MG63 (cell line): ENCODE data around the gene RAB37. TPM values are rescaled to one million over a fixed set of nuclear protein-coding genes. Genes with fewer than 3 reads are reported as not detected.

ENCODE experiments used
- DNase-seq: peaks from one replicate; pipeline ENCODE4 v3.0.0-alpha.2; 2020
- H3K27me3 ChIP-seq: fragments of 250-450 bp; sonication (Bioruptor Pico); 2 replicates; pipeline ENCODE4 v1.5.1; 2020; ENCODE audit warnings: mild to moderate bottlenecking, moderate library complexity
- H3K36me3 ChIP-seq: fragments of 250-450 bp; sonication (Bioruptor Pico); 2 replicates; pipeline ENCODE4 v1.5.1; 2020; ENCODE audit warnings: mild to moderate bottlenecking, moderate library complexity
- H3K4me3 ChIP-seq: fragments of 250-450 bp; sonication (Bioruptor Pico); 2 replicates; pipeline ENCODE4 v1.5.1; 2020; ENCODE audit warnings: mild to moderate bottlenecking, moderate library complexity
- H3K9me3 ChIP-seq: fragments of 250-450 bp; sonication (Bioruptor Pico); 2 replicates; pipeline ENCODE4 v1.5.1; 2020; ENCODE audit warnings: mild to moderate bottlenecking, moderate library complexity
- total RNA-seq: library from RNA; depleted of rRNA; stranded (reverse); fragments of >200 nt; shearing (Covaris generic); gene quantifications from 2 replicates; pipeline ENCODE4 v1.2.3, GENCODE V29; 2014; ENCODE audit warnings: low replicate concordance

The RAB37 gene
- total RNA-seq, 1 experiment from 2014 or later = not detected

- Histone ChIP-seq H3K9me3 (no peaks in the 10 kb centered on the region), H3K36me3 (no peaks in the 10 kb centered on the region), H3K27me3 (peaks cover 28% of the 10 kb centered on the region), H3K4me3 (no peak overlapping the region)
- no peak for DNase-seq
Measured at GRCh38 chr17:74715144-74715543, 21.9 kb upstream of the RAB37 start.

- H3K9me3 ChIP-seq = no peaks in the 10 kb centered on the region
- H3K4me3 ChIP-seq = no peak overlapping the region
- H3K27me3 ChIP-seq = peaks cover 26% of the 10 kb centered on the region
- no peak for DNase-seq
- H3K36me3 ChIP-seq = no peaks in the 10 kb centered on the region
Measured at GRCh38 chr17:74720506-74720905, 16.6 kb upstream of the RAB37 start.

- Histone ChIP-seq H3K27me3 (peaks cover 26% of the 10 kb centered on the region), H3K4me3 (no peak overlapping the region), H3K36me3 (no peaks in the 10 kb centered on the region), H3K9me3 (no peaks in the 10 kb centered on the region)
- no peak for DNase-seq
Measured at GRCh38 chr17:74722782-74723181, 14.3 kb upstream of the RAB37 start.

- no peak for DNase-seq
- Histone ChIP-seq H3K36me3 (no peaks in the 10 kb centered on the region), H3K27me3 (peaks cover 19% of the 10 kb centered on the region), H3K9me3 (0 out of 2 replicates have a peak, but pooled peaks cover 1% of the 10 kb centered on the region), H3K4me3 (no peak overlapping the region)
Measured at GRCh38 chr17:74723891-74724290, 13.2 kb upstream of the RAB37 start.

GRCh38 chr17:74725111-74725510 lies 11.9 kb upstream of the RAB37 start:
- H3K4me3 ChIP-seq = no peak overlapping the region
- 0 out of 2 replicates have a peak, but pooled peaks cover 2% of the 10 kb centered on the region for H3K9me3 ChIP-seq
- H3K36me3 ChIP-seq = no peaks in the 10 kb centered on the region
- DNase-seq = no peak
- H3K27me3 ChIP-seq = peaks cover 11% of the 10 kb centered on the region

- Histone ChIP-seq H3K27me3 (peaks cover 5% of the 10 kb centered on the region; the same call in 1 of the 2 replicates), H3K36me3 (no peaks in the 10 kb centered on the region), H3K9me3 (0 out of 2 replicates have a peak, but pooled peaks cover 2% of the 10 kb centered on the region), H3K4me3 (no peak overlapping the region)
- DNase-seq = no peak
Measured at GRCh38 chr17:74728033-74728701, 8.9 kb upstream of the RAB37 start.

DNA sequence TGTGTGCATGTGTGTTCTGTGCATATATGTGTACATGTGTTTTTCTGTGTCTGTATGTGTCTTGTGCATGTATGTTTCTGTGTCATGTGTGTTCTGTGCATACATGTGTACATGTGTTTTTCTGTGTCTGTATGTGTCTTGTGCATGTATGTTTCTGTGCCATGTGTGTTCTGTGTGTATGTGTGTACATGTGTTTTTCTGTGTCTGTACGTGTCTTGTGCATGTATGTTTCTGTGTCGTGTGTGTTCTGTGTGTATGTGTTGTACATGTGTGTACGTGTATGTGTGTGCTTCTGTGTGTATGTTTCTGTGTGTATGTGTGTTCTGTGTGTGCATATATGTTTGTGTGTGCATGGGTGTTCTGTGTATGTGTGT lies 8.4 kb upstream of the RAB37 start:
- Histone ChIP-seq H3K9me3 (0 out of 2 replicates have a peak, but pooled peaks cover 2% of the 10 kb centered on the region), H3K4me3 (no peak overlapping the region), H3K27me3 (peaks cover 3% of the 10 kb centered on the region; the same call in 1 of the 2 replicates), H3K36me3 (no peaks in the 10 kb centered on the region)
- DNase-seq = no peak

DNA sequence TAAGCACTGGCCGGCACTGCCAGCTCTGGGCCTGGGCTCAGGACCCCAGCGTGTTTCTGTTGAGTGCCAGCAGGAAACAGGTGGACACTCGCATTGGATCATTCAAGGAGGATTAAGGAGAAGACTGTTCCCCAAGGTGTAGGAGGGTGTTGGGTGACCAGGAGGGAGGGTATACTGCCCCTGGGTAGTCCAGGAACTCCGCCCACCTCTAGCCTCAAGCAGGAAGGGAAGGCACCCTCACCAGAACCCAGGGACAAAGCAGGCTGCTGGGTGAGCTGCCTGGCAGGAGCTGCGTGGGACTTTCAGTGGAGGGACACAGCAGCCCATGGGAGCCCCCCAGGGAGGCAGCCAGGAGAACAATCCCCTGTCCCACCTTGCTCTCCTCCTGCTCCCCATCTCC lies 7.7 kb upstream of the RAB37 start:
- Histone ChIP-seq H3K9me3 (0 out of 2 replicates have a peak, but pooled peaks cover 2% of the 10 kb centered on the region), H3K27me3 (peaks cover under 1% of the 10 kb centered on the region; the same call in 1 of the 2 replicates), H3K4me3 (no peak overlapping the region), H3K36me3 (no peaks in the 10 kb centered on the region)
- DNase-seq = no peak

- Histone ChIP-seq H3K36me3 (no peaks in the 10 kb centered on the region), H3K27me3 (peaks cover 3% of the 10 kb centered on the region; the same call in 1 of the 2 replicates), H3K9me3 (0 out of 2 replicates have a peak, but pooled peaks cover 2% of the 10 kb centered on the region), H3K4me3 (no peak overlapping the region)
- no peak for DNase-seq
Measured at GRCh38 chr17:74729866-74730265, 7.2 kb upstream of the RAB37 start.

DNA sequence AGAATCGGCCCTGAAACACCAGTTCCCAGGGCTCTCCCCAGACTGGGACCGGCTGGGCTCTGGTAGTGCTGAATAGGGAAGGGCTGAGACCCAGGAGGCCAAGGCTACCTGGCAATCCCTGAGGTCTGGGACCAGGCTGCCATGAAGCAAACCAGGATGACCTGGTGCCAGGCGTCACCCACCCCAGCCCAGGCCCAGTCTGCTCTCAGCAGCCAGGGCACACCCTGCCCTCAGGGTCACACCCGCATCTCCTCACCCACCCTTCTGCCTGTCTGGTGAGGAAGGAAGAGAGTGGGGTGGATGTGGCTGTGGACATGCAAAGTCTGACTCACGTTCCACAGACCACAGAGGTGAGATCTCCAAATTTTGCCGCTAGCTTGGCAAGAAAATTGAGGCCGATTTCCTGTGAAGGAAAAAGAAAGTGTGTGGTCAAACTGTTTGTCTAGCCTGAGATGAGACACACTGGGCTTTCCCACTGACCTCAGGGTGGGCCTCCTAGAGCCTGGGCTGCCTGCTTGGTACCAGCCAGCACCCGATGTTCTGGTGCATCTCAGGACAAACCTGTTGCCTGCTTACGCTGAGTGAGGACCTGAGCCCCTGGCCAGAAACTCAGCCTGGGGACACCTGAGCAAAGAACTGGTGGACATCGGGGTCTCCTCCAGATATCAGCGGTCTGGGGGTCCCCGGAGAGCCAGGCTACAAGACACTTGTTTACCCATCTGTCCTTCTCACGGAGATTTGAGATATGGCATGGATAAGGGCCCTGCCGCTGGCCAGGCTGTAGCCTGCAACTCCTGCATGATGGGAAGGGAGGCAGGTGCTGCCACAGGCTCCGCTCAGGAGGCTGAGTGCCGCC lies 6.3 kb upstream of the RAB37 start:
- DNase-seq = no peak
- H3K4me3 ChIP-seq = no peak overlapping the region
- no peaks in the 10 kb centered on the region for H3K36me3 ChIP-seq
- 0 out of 2 replicates have a peak, but pooled peaks cover 2% of the 10 kb centered on the region for H3K9me3 ChIP-seq
- H3K27me3 ChIP-seq = peaks cover 3% of the 10 kb centered on the region; the same call in 1 of the 2 replicates

DNA sequence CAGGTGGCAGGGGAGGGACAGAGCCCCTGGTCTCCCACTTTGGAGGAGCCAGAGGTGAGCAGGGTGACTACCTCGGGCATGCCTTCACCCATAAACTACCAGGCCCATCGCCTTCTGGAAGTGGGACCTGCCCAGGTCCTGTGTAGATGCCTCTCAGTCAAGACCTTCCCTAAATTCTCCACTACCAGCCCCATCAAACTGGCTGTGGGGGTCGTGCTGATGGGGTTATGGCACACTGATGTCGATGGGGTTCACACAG lies 5.8 kb upstream of the RAB37 start:
- peaks cover 5% of the 10 kb centered on the region; the same call in 1 of the 2 replicates for H3K27me3 ChIP-seq
- DNase-seq = no peak

DNA sequence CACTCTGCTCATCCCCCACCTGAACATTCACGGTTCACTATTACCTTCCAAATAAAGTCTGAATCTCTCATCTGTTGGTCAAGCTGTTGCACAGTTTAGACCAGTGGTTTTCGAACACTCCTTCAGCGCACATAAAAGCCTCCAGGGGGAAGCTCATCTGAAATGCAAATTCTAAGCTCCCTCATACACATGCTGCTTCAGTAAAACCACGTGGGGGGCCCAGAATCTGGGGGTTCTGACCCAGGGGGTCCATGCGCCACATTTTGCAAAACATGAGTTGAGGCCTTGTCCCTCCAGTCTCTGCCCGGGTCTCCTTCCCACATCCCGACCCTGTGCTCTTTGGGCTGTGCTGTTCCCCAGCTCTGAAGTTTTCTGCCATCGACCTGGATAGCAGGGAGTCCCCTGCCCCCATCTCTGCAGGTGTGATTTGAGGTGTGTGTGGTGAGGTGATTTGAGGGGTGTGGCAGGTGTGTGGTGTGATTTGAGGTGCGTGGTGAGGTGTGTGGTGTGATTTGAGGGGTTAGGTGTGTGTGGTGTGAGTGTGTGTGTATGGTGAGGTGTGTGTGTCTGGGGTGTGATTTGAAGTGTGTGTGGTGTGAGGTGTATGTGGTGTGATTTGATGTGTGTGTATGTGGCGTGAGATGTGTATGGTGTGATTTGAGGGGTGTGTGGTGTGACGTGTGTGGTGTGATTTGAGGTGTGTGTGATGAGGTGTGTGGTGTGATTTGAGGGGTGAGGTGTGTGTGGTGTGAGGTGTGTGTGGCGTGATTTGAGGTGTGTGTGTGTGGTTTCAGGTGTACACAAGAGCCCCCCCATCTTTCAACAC lies 4.8 kb upstream of the RAB37 start:
- H3K4me3 ChIP-seq = no peak overlapping the region
- H3K9me3 ChIP-seq = 0 out of 2 replicates have a peak, but pooled peaks cover 2% of the 10 kb centered on the region
- DNase-seq = no peak
- no peaks in the 10 kb centered on the region for H3K36me3 ChIP-seq
- H3K27me3 ChIP-seq = peaks cover 12% of the 10 kb centered on the region

More for the DNA sequence above, 5.8 kb upstream of the RAB37 start:
- H3K36me3 ChIP-seq = no peaks in the 10 kb centered on the region
- no peak overlapping the region for H3K4me3 ChIP-seq
- 0 out of 2 replicates have a peak, but pooled peaks cover 2% of the 10 kb centered on the region for H3K9me3 ChIP-seq

- DNase-seq = no peak
- peaks cover 22% of the 10 kb centered on the region for H3K27me3 ChIP-seq
- 0 out of 2 replicates have a peak, but pooled peaks cover 2% of the 10 kb centered on the region for H3K9me3 ChIP-seq
- no peak overlapping the region for H3K4me3 ChIP-seq
- no peaks in the 10 kb centered on the region for H3K36me3 ChIP-seq
Measured at GRCh38 chr17:74733365-74734122, 3.5 kb upstream of the RAB37 start.

GRCh38 chr17:74734256-74734655 lies 2.8 kb upstream of the RAB37 start:
- Histone ChIP-seq H3K4me3 (no peak overlapping the region), H3K9me3 (no peaks in the 10 kb centered on the region), H3K27me3 (peaks cover 22% of the 10 kb centered on the region), H3K36me3 (no peaks in the 10 kb centered on the region)
- DNase-seq = no peak

GRCh38 chr17:74737299-74738050 lies 419 bp downstream of the RAB37 start:
- Histone ChIP-seq H3K27me3 (peaks cover 22% of the 10 kb centered on the region), H3K4me3 (no peak overlapping the region)

More at GRCh38 chr17:74737299-74738050, 419 bp downstream of the RAB37 start:
- Histone ChIP-seq H3K9me3 (no peaks in the 10 kb centered on the region), H3K36me3 (no peaks in the 10 kb centered on the region)
- no peak for DNase-seq
